Activated T-cell treated with anti-CD3 and anti-CD28 coated beads, Interleukin-2, amount 50 U/mL, for 48 hours (primary cell): ENCODE data around the gene CHID1.

ENCODE experiments used
- DNase-seq, 2 experiments: peaks; one replicate each; pipeline ENCODE4 v3.0.0-alpha.2; 2020

The CHID1 gene

DNA sequence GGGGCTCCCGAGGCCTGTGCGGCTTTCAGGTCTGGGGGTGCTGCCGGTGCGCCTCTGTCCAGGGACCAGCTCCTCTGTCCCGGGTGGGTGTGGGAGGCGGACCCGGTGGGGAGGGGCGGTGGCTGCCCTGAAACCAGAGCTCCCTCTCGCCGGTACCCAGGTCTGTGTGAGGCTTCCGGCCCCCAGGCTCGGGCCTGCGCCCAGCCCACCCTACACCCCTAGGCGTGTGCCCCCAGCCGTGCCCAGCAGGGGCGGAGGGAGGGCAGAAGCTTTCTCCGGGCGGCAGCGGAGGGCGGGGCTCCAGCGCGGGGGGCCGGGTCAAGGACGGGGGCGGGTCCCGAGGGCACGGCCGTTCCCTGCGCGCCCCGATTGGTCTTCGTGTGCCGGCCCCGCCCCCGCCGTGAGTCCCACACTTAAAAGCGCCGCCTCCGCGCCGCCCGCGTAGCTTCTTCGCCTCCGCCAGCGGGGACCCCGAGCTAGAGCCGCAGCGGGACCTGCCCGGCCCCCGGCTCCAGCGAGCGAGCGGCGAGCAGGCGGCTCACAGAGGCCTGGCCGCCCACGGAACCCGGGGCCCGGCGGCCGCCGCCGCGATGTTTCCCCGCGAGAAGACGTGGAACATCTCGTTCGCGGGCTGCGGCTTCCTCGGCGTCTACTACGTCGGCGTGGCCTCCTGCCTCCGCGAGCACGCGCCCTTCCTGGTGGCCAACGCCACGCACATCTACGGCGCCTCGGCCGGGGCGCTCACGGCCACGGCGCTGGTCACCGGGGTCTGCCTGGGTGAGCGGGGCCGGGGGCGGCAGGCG is 91.3 kb downstream of the CHID1 start:
- DNase-seq, result peak; percentile 92 to 93

DNA sequence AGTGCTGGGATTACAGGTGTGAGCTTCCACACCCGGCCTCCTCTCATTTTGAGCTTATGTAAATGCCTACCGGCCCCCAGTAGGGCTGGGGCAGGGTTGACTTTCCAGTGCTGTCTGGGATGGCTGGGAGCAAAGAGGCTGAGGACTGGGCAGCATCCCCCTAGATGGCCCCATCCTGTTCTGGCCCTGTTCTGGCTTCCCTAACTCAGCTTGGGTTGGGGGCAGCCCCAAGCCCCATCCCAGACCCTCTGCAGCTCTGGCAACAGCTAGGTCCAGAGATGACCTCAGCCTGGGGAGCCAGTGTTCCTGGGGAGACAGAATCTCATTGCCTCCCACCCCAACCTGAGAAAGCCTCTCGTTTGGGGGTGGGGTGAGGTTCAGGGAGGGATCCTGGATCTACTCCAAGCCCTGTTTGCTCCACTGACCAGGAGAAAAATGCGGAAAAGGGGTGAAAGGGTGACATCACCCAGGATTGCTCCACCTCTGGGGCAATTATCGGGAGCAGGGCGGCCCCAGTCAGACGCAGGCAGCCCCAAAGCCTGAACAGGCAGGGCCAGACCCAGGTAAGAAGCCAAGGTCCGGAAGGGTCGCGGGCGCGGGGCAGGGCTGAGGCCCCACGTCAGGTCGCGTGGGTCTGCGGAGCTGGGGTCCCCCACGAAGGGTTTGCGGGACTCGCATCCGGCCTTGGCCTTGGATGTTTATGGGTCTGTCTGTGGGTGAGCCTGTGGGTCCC is 92.0 kb downstream of the CHID1 start, which contains the start of gene PNPLA2:
PNPLA2 (plus strand) TSS at position 519 of the 733 bp plus-strand sequence. CDS start 805 bp downstream, outside the sequence.
- no peak for DNase-seq
